Keratinocyte (primary cell): ENCODE data around the gene ATF7.

Experiments
- EZH2 ChIP-seq: IDR thresholded peaks from one replicate; pipeline ENCODE4 v1.6.1; 2012; ENCODE audit warnings: inconsistent platforms, mild to moderate bottlenecking, low read length, moderate library complexity
- TF ChIP-seq, protein P1 (sequence below), 3 experiments: IDR thresholded peaks in 1 of 3; conservative IDR thresholded peaks in 1 of 3; optimal IDR thresholded peaks in 1 of 3; 2 replicates in 2 of 3; 3 replicates in 1 of 3; pipeline versions ENCODE3 to v1.5.1; 2011; ENCODE audit warnings: low read length in 3 of 3, mild to moderate bottlenecking in 3 of 3, moderate library complexity in 2 of 3, control low read depth in 1 of 3, inconsistent platforms in 1 of 3; ENCODE audit not compliant: insufficient read depth in 2 of 3; ENCODE audit errors: extremely low read depth in 1 of 3

DNA sequence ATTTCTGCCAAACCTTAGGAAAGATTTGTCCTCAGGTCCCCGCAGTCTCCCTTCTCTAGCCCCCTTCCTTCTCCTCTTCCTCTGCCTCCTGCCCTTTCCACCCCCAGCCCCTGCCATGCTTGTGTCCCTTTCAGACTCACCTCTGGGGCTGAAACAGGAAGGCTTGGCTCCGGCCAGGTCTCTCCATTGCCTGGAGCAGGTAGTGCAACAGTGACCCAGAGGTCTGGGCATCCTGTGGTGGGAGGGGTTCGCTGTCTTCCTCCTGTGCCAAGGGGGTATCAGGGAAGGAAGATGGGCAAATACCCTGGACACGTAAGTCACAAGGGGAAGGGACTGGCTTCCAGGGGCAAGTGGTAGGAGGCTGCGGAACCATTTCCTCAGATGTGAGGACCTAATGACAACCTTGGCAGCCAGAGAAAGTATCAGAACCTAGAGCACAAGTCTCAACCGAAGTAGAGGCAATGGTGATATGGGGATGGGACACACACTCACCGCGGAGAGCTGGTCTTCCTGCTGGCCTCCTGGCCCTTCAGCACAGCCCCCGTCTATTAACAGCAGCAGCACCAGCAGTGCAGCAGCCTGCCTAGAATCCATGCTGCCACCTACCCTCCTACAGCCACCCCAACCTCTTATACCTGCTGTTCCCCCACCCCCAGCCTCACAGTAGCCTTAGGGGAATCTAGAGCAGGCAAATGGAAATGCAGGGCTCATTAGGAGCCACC, 119.1 kb downstream of the ATF7 start, which contains the start of gene NPFF:
- TF ChIP-seq, protein P1, sequence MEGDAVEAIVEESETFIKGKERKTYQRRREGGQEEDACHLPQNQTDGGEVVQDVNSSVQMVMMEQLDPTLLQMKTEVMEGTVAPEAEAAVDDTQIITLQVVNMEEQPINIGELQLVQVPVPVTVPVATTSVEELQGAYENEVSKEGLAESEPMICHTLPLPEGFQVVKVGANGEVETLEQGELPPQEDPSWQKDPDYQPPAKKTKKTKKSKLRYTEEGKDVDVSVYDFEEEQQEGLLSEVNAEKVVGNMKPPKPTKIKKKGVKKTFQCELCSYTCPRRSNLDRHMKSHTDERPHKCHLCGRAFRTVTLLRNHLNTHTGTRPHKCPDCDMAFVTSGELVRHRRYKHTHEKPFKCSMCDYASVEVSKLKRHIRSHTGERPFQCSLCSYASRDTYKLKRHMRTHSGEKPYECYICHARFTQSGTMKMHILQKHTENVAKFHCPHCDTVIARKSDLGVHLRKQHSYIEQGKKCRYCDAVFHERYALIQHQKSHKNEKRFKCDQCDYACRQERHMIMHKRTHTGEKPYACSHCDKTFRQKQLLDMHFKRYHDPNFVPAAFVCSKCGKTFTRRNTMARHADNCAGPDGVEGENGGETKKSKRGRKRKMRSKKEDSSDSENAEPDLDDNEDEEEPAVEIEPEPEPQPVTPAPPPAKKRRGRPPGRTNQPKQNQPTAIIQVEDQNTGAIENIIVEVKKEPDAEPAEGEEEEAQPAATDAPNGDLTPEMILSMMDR (optimal IDR thresholded peaks at IDR 0.05 in 1 of 3, IDR thresholded peaks at IDR 0.05 in 1 of 3, conservative IDR thresholded peaks at IDR 0.05 in 1 of 3; ENCODE audit: extremely low read depth in 1 of 3, insufficient read depth in 2 of 3, low read length in 3 of 3), result no peak
- no peak for TF ChIP-seq EZH2
